Upper lobe of left lung (tissue), 4 donors: ENCODE data around the gene PDGFRB.

Experiments
- EP300 ChIP-seq, 4 donors: sonication (generic); formaldehyde crosslinking; IDR thresholded peaks; one replicate each; pipeline ENCODE4 v1.5.1; 2017; ENCODE audit warnings: antibody characterized with exemption in 4 of 4, control low read depth in 2 of 4
- POLR2A ChIP-seq, 4 donors: fragments of 450-650 bp; IDR thresholded peaks; one replicate each; pipeline ENCODE4 v1.5.1; 2016 to 2017; ENCODE audit warnings: antibody characterized with exemption in 4 of 4, mild to moderate bottlenecking in 2 of 4
- POLR2AphosphoS5 ChIP-seq, 2 donors: sonication (generic); formaldehyde crosslinking; IDR thresholded peaks; one replicate each; pipeline ENCODE4 v1.5.1; 2017; ENCODE audit warnings: antibody characterized with exemption in 2 of 2
- TF ChIP-seq, protein P1 (sequence below), 6 experiments: fragments of 450-650 bp in 4 of 6; fragments of 200-600 bp in 2 of 6; sonication (generic) in 2 of 6; IDR thresholded peaks; one replicate each; pipeline ENCODE4 v1.5.1; 2016 to 2019; ENCODE audit warnings: antibody characterized with exemption in 6 of 6

DNA sequence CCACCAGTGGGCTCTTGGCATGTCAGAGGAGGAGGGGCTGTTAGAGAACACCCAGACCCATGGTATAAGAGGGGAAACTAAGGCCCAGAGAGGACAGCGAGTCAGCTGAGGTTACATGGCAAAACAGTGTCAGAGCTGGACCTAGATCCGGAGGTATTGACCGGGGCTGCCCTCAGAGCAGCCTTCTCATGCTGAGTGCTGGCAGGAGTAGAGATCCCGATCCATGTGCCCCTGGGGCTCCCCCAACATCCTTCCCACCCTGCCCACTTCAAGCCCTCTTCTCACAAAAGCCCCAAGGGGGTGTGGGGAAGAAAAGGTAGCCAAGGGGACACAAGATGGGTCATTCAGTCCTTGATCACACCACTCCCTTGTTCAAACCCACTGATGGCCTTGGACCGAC lies 89.2 kb downstream of the PDGFRB start:
- TF ChIP-seq, protein P1, sequence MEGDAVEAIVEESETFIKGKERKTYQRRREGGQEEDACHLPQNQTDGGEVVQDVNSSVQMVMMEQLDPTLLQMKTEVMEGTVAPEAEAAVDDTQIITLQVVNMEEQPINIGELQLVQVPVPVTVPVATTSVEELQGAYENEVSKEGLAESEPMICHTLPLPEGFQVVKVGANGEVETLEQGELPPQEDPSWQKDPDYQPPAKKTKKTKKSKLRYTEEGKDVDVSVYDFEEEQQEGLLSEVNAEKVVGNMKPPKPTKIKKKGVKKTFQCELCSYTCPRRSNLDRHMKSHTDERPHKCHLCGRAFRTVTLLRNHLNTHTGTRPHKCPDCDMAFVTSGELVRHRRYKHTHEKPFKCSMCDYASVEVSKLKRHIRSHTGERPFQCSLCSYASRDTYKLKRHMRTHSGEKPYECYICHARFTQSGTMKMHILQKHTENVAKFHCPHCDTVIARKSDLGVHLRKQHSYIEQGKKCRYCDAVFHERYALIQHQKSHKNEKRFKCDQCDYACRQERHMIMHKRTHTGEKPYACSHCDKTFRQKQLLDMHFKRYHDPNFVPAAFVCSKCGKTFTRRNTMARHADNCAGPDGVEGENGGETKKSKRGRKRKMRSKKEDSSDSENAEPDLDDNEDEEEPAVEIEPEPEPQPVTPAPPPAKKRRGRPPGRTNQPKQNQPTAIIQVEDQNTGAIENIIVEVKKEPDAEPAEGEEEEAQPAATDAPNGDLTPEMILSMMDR (IDR thresholded peaks at IDR 0.05) = no peak
- TF ChIP-seq POLR2A (IDR thresholded peaks at IDR 0.05) = no peak
- TF ChIP-seq EP300 (IDR thresholded peaks at IDR 0.05) = no peak
- no peak for TF ChIP-seq POLR2AphosphoS5 (IDR thresholded peaks at IDR 0.05)
